Measurements from ENCODE around the gene MTG1.

The MTG1 gene

GRCh38 chr10:133353202-133353959 is 40.6 kb upstream of the MTG1 start:
- no peak for TF ChIP-seq CTCF (IDR thresholded peaks at IDR 0.05; ENCODE audit: low read length)
- TF ChIP-seq EZH2 (IDR thresholded peaks at IDR 0.05; ENCODE audit: borderline replicate concordance, low read length), result no peak
- Histone ChIP-seq H4K20me1 (ENCODE audit: insufficient read depth, low read length) (no peaks in the 10 kb centered on the region), H3K79me2 (ENCODE audit: insufficient read depth, low read length) (no peaks in the 10 kb centered on the region), H3K9ac (ENCODE audit: low read length) (no peak overlapping the region), H3K36me3 (ENCODE audit: insufficient read depth, low read length) (no peaks in the 10 kb centered on the region), H3K9me3 (ENCODE audit: low read length) (no peaks in the 10 kb centered on the region), H3K4me1 (ENCODE audit: insufficient read depth, low read length, severe bottlenecking) (peaks cover 7% of the 10 kb centered on the region), H2AFZ (ENCODE audit: low read length) (no peak overlapping the region), H3K4me2 (ENCODE audit: low read length) (no peak overlapping the region), H3K27me3 (ENCODE audit: insufficient read depth, low read length) (peaks cover 4% of the 10 kb centered on the region; the same call in 1 of the 2 replicates), H3K9me2 (ENCODE audit: low read depth, low read length) (no peaks in the 10 kb centered on the region), H3F3A (ENCODE audit: insufficient read depth, low read length) (no peaks in the 10 kb centered on the region), H3K27ac (ENCODE audit: low read depth, low read length, poor library complexity, severe bottlenecking) (no peak overlapping the region), H3K4me3 (ENCODE audit: low read depth, low read length, poor library complexity, severe bottlenecking) (no peak overlapping the region)

- no peak overlapping the region for H3K4me2 ChIP-seq (ENCODE audit: low read length)
- no peak overlapping the region for H3K9ac ChIP-seq (ENCODE audit: low read length)
- H3F3A ChIP-seq (ENCODE audit: insufficient read depth, low read length), result no peaks in the 10 kb centered on the region
- H3K9me2 ChIP-seq (ENCODE audit: low read depth, low read length), result no peaks in the 10 kb centered on the region
- no peak overlapping the region for H2AFZ ChIP-seq (ENCODE audit: low read length)
- no peaks in the 10 kb centered on the region for H3K9me3 ChIP-seq (ENCODE audit: low read length)
- no peak overlapping the region for H3K27ac ChIP-seq (ENCODE audit: low read depth, low read length, poor library complexity, severe bottlenecking)
- H3K27me3 ChIP-seq (ENCODE audit: insufficient read depth, low read length), result peaks cover 4% of the 10 kb centered on the region; the same call in 1 of the 2 replicates
- TF ChIP-seq CTCF (IDR thresholded peaks at IDR 0.05; ENCODE audit: low read length) (no peak), EZH2 (IDR thresholded peaks at IDR 0.05; ENCODE audit: borderline replicate concordance, low read length) (no peak)
- H3K79me2 ChIP-seq (ENCODE audit: insufficient read depth, low read length), result no peaks in the 10 kb centered on the region
- H3K4me3 ChIP-seq (ENCODE audit: low read depth, low read length, poor library complexity, severe bottlenecking), result no peak overlapping the region
- peaks cover 7% of the 10 kb centered on the region for H3K4me1 ChIP-seq (ENCODE audit: insufficient read depth, low read length, severe bottlenecking)
- no peaks in the 10 kb centered on the region for H4K20me1 ChIP-seq (ENCODE audit: insufficient read depth, low read length)
- no peaks in the 10 kb centered on the region for H3K36me3 ChIP-seq (ENCODE audit: insufficient read depth, low read length)
These were observed 39.9 kb upstream of the MTG1 start for GRCh38 chr10:133353988-133354605.

GRCh38 chr10:133354672-133355240 is 39.2 kb upstream of the MTG1 start:
- peaks cover 7% of the 10 kb centered on the region for H3K4me1 ChIP-seq (ENCODE audit: insufficient read depth, low read length, severe bottlenecking)
- H3F3A ChIP-seq (ENCODE audit: insufficient read depth, low read length), result no peaks in the 10 kb centered on the region
- no peak overlapping the region for H3K4me3 ChIP-seq (ENCODE audit: low read depth, low read length, poor library complexity, severe bottlenecking)
- H2AFZ ChIP-seq (ENCODE audit: low read length), result no peak overlapping the region
- no peaks in the 10 kb centered on the region for H4K20me1 ChIP-seq (ENCODE audit: insufficient read depth, low read length)
- H3K79me2 ChIP-seq (ENCODE audit: insufficient read depth, low read length), result no peaks in the 10 kb centered on the region
- no peak overlapping the region for H3K4me2 ChIP-seq (ENCODE audit: low read length)
- H3K27me3 ChIP-seq (ENCODE audit: insufficient read depth, low read length), result peaks cover 4% of the 10 kb centered on the region; the same call in 1 of the 2 replicates
- TF ChIP-seq EZH2 (IDR thresholded peaks at IDR 0.05; ENCODE audit: borderline replicate concordance, low read length) (no peak), CTCF (IDR thresholded peaks at IDR 0.05; ENCODE audit: low read length) (no peak)
- no peaks in the 10 kb centered on the region for H3K36me3 ChIP-seq (ENCODE audit: insufficient read depth, low read length)
- no peak overlapping the region for H3K9ac ChIP-seq (ENCODE audit: low read length)
- H3K9me3 ChIP-seq (ENCODE audit: low read length), result no peaks in the 10 kb centered on the region
- no peak overlapping the region for H3K27ac ChIP-seq (ENCODE audit: low read depth, low read length, poor library complexity, severe bottlenecking)
- no peaks in the 10 kb centered on the region for H3K9me2 ChIP-seq (ENCODE audit: low read depth, low read length)
